WTC11 (cell line): ENCODE data around the gene PDRG1.

Experiments
- SOX15 ChIP-seq: fragments of 250-450 bp; sonication (Bioruptor Pico); IDR thresholded peaks from 2 replicates; pipeline ENCODE4 v1.9.0; 2021; ENCODE audit warnings: mild to moderate bottlenecking
- SP1 ChIP-seq: sonication (generic); formaldehyde crosslinking; conservative IDR thresholded peaks from 2 replicates; pipeline ENCODE4 v1.8.1; 2022; ENCODE audit warnings: missing genetic modification reagents
- TCF7 ChIP-seq: sonication (generic); formaldehyde crosslinking; IDR thresholded peaks from 2 replicates; pipeline ENCODE4 v1.8.0; 2022; ENCODE audit warnings: mild to moderate bottlenecking, low read depth, missing genetic modification reagents, moderate library complexity
- TEAD4 ChIP-seq: sonication (generic); formaldehyde crosslinking; IDR thresholded peaks from 2 replicates; pipeline ENCODE4 v1.8.0; 2022; ENCODE audit warnings: mild to moderate bottlenecking, missing genetic modification reagents
- USF2 ChIP-seq: sonication (generic); formaldehyde crosslinking; IDR thresholded peaks from 2 replicates; pipeline ENCODE4 v1.8.1; 2023; ENCODE audit warnings: mild to moderate bottlenecking, missing genetic modification reagents, moderate library complexity
- ZBTB43 ChIP-seq: sonication (generic); formaldehyde crosslinking; IDR thresholded peaks from 2 replicates; pipeline ENCODE4 v1.8.1; 2023; ENCODE audit warnings: mild to moderate bottlenecking, missing genetic modification reagents
- ZNF121 ChIP-seq: sonication (generic); formaldehyde crosslinking; IDR thresholded peaks from 2 replicates; pipeline ENCODE4 v1.8.0; 2023; ENCODE audit warnings: missing genetic modification reagents
- TF ChIP-seq, protein P1 (sequence below): fragments of 200-600 bp; IDR thresholded peaks from 2 replicates; pipeline ENCODE4 v1.8.0; 2022; ENCODE audit warnings: antibody characterized with exemption
- TF ChIP-seq, protein P2 (sequence below): sonication (generic); formaldehyde crosslinking; conservative IDR thresholded peaks from 2 replicates; pipeline ENCODE4 v1.8.1; 2022; ENCODE audit warnings: mild to moderate bottlenecking, missing genetic modification reagents
- TF ChIP-seq, protein P3 (sequence below): sonication (generic); formaldehyde crosslinking; IDR thresholded peaks from 2 replicates; pipeline ENCODE4 v1.8.1; 2023; ENCODE audit warnings: mild to moderate bottlenecking, moderate library complexity, missing genetic modification reagents

DNA sequence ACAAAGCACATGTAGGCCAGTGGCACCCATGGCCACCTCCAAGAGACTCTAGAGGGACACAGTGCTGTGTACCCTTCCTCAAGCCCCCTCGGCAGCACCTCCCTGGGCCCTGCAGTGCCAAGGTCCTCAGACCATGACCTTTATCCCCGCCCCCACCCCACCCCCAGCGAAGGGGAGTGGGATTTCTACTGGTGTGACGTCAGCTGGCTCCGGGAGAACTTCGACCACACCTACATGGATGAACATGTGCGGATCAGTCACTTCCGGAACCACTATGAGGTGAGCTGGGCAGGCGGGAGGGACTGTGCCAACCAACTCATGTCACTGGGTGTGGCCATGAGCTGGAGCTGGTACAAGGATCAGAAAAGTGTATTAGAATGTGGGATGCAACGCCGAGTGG, 43.4 kb downstream of the PDRG1 start:
- TF ChIP-seq, protein P1, sequence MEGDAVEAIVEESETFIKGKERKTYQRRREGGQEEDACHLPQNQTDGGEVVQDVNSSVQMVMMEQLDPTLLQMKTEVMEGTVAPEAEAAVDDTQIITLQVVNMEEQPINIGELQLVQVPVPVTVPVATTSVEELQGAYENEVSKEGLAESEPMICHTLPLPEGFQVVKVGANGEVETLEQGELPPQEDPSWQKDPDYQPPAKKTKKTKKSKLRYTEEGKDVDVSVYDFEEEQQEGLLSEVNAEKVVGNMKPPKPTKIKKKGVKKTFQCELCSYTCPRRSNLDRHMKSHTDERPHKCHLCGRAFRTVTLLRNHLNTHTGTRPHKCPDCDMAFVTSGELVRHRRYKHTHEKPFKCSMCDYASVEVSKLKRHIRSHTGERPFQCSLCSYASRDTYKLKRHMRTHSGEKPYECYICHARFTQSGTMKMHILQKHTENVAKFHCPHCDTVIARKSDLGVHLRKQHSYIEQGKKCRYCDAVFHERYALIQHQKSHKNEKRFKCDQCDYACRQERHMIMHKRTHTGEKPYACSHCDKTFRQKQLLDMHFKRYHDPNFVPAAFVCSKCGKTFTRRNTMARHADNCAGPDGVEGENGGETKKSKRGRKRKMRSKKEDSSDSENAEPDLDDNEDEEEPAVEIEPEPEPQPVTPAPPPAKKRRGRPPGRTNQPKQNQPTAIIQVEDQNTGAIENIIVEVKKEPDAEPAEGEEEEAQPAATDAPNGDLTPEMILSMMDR: no peak
- TF ChIP-seq, protein P2, sequence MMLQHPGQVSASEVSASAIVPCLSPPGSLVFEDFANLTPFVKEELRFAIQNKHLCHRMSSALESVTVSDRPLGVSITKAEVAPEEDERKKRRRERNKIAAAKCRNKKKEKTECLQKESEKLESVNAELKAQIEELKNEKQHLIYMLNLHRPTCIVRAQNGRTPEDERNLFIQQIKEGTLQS (CRISPR knock-in tag): no peak
- TF ChIP-seq TEAD4 (CRISPR knock-in tag) (no peak), ZNF121 (CRISPR knock-in tag) (no peak), ZBTB43 (no peak), TCF7 (CRISPR knock-in tag) (no peak), SOX15 (CRISPR knock-in tag) (no peak), USF2 (CRISPR knock-in tag) (no peak), SP1 (CRISPR knock-in tag) (no peak)
- TF ChIP-seq, protein P3, sequence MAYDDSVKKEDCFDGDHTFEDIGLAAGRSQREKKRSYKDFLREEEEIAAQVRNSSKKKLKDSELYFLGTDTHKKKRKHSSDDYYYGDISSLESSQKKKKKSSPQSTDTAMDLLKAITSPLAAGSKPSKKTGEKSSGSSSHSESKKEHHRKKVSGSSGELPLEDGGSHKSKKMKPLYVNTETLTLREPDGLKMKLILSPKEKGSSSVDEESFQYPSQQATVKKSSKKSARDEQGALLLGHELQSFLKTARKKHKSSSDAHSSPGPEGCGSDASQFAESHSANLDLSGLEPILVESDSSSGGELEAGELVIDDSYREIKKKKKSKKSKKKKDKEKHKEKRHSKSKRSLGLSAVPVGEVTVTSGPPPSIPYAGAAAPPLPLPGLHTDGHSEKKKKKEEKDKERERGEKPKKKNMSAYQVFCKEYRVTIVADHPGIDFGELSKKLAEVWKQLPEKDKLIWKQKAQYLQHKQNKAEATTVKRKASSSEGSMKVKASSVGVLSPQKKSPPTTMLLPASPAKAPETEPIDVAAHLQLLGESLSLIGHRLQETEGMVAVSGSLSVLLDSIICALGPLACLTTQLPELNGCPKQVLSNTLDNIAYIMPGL: no peak
